ENCODE measurements around the gene CDK17. TPM values are rescaled to one million over a fixed set of nuclear protein-coding genes. Genes with fewer than 3 reads are reported as not detected.

CDK17 gene
- total RNA-seq, 1 experiment from 2014 or later = 21.4 TPM

- TF ChIP-seq REST (IDR thresholded peaks at IDR 0.05; ENCODE audit: low read depth) (no peak), CBX3 (IDR thresholded peaks at IDR 0.05; ENCODE audit: low read depth) (no peak), TCF7L2 (IDR thresholded peaks at IDR 0.05; ENCODE audit: borderline replicate concordance, extremely low read depth, insufficient read depth, insufficient read length) (no peak), JUND (IDR thresholded peaks at IDR 0.05) (no peak), EZH2phosphoT487 (IDR thresholded peaks at IDR 0.05; ENCODE audit: borderline replicate concordance) (no peak), SRF (IDR thresholded peaks at IDR 0.05; ENCODE audit: low read depth) (no peak), SP1 (IDR thresholded peaks at IDR 0.05; ENCODE audit: low read depth) (no peak), EZH2 (IDR thresholded peaks at IDR 0.05) (no peak), ZFX (IDR thresholded peaks at IDR 0.05) (no peak), EGR1 (IDR thresholded peaks at IDR 0.05; ENCODE audit: low read depth) (no peak)
Observed at GRCh38 chr12:96378319-96378718, 21.9 kb downstream of the CDK17 start (continued).

GRCh38 chr12:96376865-96377264, 23.4 kb downstream of the CDK17 start:
- Histone ChIP-seq H2AFZ (ENCODE audit: low read depth, low read length, poor library complexity, severe bottlenecking) (no peak overlapping the region), H3K9me2 (ENCODE audit: insufficient read depth) (no peaks in the 10 kb centered on the region), H3K36me3 (ENCODE audit: control insufficient read depth in 1 of 2, insufficient read depth in 2 of 2, low read length in 2 of 2) (no peaks in the 10 kb centered on the region), H3K4me3 (replicated peaks in 1 of 2; ENCODE audit: low read depth in 1 of 2, low read length in 2 of 2) (no peak overlapping the region), H3K4me1 (ENCODE audit: control insufficient read depth in 1 of 2, insufficient read depth in 2 of 2, low read length in 2 of 2) (no peaks in the 10 kb centered on the region; a peak in 1 of 4 replicates), H3K9me3 (ENCODE audit: control insufficient read depth in 1 of 2, insufficient read depth in 1 of 2, low read depth in 1 of 2, low read length in 2 of 2) (no peaks in the 10 kb centered on the region), H3K4me2 (ENCODE audit: low read length) (no peak overlapping the region), H3K27ac (ENCODE audit: low read depth, low read length) (no peak overlapping the region), H3K27me3 (ENCODE audit: insufficient read depth, low read length) (no peaks in the 10 kb centered on the region), H4K20me1 (ENCODE audit: insufficient read depth) (no peaks in the 10 kb centered on the region), H3K9ac (ENCODE audit: low read length) (no peak overlapping the region), H3K79me2 (ENCODE audit: insufficient read depth, low read length) (peaks cover 88% of the 10 kb centered on the region)
- CTCF ChIA-PET = no interaction called here
- DNase-seq (ENCODE audit: low read depth, low spot score) (no peak), ATAC-seq (no peak)
- RAD21 ChIA-PET (ENCODE audit: low non-redundant PET in 1 of 2, low total read pairs in 2 of 2, uncharacterized antibody in 2 of 2, unreplicated experiment in 2 of 2) = no interaction called here
- POLR2A ChIA-PET = no interaction called here
- intact Hi-C loops (cut with micrococcal nuclease) = no loop called here
- TF ChIP-seq ZNF274 (IDR thresholded peaks at IDR 0.05; ENCODE audit: low read depth, low read length) (no peak), CEBPB (IDR thresholded peaks at IDR 0.05; ENCODE audit: low read depth) (no peak)
- no TSS peak for BruUV-seq (replicated peaks)

All from HCT116 (cell line).